HG02798 (cell line): ENCODE measurements around the gene REELD1.

Source experiments
- ATAC-seq: cut with Tn5 transposase; IDR thresholded peaks from one replicate; pipeline ENCODE4 v1.9.1; 2021; ENCODE audit warnings: mild to moderate bottlenecking; ENCODE audit not compliant: unreplicated experiment, poor library complexity

Gene REELD1

DNA sequence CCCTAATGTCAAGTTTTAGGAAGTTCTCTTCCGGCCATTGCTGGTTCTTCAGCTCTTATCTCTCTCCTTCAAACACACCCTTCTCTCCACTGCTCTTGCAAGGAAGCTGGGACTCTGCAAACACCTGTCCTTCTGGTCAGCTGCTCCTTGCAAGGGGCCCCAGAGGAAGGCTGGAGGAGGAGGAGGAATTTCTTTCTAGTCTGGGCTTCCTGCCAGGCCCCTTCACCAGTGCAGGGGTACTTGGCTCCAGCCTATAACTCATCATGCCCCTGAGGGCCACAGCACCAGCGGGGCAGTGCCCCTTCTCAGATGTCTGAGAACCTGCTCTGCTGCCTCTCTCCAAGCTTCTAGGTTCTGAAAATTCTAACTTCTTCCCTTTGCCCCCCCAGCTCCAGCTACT lies 46.7 kb downstream of the REELD1 start:
- ATAC-seq = no peak

DNA sequence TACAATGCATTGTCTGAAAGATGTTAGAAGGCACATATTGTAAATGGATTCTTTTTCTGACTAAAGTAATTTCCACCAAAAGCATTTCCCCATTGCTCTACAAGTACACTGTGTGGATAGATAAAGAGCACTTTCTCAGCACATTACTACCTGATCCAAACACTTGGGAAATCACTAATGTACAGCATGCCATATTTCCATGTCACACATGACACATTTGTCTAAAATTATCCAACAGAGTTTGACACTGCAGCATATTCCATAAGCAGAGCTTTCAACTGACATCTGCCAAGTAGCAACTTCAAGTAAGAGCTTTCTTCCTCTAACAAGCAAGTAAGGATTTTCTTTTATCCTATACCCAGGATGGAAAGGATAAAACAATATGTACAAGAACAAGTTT lies 49.5 kb downstream of the REELD1 start:
- no peak for ATAC-seq

DNA sequence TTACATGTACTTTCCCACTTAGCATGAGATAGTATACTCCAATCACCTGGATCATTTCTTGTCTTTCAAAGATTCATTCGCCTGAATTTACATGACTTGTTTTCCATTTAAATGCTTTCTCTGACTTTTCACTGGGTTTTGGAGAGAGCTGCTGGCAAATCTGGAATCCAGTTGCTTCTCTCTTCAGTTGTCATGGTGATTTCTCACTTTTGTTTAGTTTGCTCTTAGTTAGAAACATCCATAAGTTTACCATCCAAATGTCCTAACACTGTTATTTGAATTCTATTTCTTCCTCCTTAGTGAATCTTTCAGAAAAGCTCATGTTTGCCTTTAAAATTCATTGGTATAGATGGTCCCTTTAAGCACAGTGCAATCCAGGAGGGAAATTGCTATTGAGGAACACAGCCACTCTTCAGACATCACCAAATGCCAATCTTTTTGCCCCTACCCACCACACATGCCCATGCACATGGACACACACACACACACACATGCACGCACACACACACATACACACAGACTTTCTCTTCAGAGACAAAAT lies 51.7 kb downstream of the REELD1 start:
- no peak for ATAC-seq

DNA sequence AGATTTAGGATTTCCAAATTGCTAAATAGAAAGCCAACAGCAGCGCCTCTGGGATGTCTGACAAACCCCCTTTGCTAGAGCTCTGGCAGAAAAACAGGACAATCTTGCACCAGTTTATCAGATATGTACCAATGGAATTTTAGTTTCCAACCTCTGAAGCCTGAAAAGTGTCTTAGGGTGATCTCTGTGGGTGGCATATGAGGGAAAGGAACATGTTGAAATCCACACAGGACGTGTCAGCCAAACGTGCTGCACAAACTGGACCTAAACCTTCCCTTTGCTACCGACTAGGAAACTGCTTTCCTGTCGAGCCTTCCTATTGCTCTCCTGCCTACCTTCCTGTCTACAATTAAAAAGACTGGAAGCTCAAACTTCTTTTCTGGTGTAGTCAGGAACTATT lies 53.5 kb downstream of the REELD1 start:
- no peak for ATAC-seq

DNA sequence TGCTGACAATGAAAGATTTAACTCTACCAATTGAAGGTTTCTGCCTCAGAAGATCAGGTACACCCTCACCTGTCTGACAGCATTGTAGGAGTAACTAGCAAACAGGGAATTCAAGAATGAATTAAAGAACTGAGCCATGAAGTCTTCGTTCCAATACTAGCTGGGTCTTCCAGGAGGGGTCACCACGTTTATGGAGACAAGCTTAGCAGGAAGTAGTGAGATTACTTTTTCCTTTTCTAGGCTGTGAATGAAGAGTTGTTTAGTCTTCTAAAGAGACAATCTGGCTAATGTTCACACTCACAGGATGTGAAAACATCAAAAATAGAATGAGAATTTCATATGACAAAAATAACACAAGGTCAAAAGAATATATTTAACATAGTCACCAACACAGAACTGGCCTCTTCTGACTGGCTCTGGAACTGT lies 54.9 kb downstream of the REELD1 start:
- ATAC-seq = peak; percentile 55

DNA sequence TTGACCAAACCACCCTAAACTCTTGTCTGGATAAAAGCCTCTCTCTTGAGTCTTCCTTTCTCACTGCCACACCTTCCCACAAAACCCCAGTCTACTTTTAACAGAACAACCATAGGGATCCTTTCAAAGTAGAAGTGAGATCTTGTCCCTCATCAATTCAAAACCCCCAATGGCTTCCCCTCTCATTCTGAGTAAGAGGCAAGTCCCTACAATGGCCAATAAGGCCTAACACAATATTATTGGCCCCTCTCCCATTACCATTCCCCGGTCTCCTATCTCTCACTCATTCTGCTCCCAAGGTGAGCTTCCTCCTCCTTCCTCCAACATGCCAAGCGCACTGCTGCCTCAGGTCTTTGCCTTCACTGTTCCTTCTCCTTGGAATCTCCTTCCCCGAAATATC lies 57.1 kb downstream of the REELD1 start:
- ATAC-seq = no peak

DNA sequence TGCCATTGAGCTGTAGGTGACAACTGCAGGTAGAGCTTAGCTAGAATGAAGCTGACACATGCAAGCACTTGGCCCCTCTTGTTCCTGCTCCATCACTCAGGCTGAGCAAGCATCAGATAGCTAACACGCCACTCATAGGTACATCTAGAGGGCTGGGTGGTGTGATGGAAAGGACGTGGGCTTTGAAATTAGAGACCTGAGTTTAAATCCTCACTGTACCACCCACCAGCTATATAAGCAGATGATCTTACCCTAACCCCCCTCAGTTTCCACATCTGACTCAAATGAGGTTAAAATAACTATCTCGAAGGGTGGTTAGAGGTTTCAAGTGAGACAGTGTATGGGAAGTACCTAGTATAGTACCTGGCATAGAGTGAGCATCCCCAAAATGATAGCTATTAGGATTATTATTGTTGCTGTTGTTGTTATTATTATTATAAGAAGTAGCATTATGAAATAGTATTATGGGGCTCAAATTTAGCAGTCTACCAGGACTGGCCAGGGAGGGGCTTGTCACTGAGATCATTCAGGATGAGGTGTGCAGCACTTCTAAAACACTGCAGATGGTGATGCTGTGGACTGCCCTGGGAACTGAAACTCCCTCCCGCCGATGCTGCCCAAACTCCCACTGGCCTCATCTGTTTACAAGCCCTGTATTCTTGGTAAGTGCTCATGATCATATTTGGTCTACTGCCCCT lies 59.0 kb downstream of the REELD1 start:
- peak; percentile 74 for ATAC-seq

DNA sequence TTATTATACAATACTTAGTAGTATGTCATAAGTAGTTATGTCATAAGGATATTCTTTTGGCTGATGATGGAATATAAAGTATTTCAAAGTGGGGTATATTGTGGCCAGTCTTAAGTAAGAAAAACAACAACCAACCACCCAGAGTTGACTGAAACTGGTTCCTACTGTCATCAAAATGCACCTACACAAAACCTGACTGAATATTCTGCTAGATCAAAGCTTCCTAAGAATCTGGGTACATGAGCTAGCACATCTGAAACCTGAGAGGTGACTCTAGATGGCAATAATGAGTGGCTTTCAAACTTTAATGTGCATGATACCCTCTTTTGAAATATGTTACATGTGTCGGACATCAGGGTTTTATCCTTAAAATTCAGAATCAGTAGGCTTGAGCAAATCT lies 60.4 kb downstream of the REELD1 start:
- ATAC-seq = no peak

DNA sequence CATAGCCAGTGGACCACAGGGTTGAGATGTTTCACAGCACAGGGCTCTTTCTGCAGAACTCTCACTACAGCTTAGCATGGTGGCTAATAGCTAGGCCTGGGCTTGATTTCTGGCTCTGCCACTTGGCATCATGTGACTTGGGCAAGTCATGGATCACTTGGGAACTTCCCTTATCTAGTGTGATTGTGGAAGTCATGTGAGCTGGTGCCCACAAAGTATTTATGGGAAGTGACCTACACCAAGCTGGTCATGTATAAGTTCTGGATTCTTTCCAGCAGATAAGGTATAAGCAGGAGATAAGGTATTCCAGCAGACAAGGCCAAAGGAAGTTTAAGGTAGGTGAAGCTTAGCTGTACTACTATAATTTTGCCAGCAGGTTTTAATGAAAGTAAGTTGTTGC lies 61.0 kb downstream of the REELD1 start:
- ATAC-seq = no peak

DNA sequence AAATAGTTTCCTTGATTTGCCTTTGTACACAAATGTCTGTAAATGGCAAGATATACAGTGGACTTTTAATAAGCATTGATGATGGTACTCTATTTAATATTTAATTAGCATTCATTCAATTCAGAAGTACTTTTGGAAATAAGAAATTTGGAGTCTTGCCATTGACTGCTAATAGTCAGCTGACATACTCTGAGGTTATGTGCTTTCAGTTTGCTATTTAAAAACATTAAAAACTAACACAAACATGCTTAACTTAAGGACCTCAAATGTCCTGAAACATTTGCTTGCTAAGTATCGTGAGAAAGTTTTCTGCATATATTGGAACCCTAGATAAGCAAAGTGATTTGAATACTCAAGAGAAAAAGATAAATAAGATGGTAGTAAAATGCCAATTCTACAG lies 64.6 kb downstream of the REELD1 start:
- no peak for ATAC-seq
